HG02678 (cell line): ENCODE data around the gene SOX6.

Source experiments
- ATAC-seq: cut with Tn5 transposase; IDR thresholded peaks from one replicate; pipeline ENCODE4 v1.9.1; 2021; ENCODE audit warnings: mild to moderate bottlenecking, moderate library complexity; ENCODE audit not compliant: unreplicated experiment

Gene SOX6

DNA sequence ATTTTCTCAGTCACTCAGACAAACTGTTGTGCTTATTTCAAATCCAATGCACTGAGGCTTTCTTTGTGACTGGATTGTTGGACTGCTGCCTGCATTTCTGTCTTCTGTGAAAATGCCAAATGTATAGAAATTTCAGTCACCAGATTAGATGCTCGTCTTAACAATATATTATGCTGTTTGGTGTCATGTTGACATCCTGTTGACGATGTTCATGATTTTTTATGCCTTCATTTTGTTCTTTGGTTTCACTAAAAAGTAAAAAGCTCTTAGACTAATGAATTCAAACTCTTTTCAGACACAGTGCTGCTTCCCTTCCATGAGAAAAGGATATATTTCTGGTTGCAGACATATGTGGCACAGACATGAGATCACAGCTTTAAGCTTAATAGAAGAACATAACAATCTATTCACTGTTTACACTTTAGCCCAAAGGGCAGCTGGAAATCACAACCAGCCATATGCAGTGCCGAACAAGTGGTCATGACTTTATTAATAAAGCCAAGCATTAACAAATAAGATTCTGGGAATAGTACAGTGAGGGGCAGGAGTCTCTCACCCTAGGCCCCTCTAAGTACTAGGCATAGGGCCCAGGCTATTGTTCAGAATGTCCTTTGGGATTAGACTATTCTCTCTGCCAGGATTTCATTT is 9.4 kb upstream of the SOX6 start:
- ATAC-seq = no peak

DNA sequence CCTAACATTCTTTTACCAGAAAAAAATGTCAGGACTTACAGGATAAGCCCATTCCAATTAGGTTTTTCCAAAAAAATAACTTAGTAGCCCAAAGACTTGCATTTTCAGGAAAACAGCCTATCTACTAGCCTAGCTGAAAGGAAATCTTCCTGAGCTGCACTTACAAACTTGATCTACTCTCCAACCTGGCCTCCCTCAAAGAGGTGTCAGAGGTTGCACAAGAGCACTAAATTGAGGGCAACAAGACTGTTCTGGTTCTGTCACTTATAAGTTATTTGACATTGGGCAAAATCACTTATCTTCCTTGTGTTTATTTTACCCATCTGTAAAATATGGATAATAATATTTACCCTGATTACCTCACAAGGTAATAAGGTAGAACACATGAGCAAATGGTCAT is 7.9 kb upstream of the SOX6 start:
- ATAC-seq = no peak

DNA sequence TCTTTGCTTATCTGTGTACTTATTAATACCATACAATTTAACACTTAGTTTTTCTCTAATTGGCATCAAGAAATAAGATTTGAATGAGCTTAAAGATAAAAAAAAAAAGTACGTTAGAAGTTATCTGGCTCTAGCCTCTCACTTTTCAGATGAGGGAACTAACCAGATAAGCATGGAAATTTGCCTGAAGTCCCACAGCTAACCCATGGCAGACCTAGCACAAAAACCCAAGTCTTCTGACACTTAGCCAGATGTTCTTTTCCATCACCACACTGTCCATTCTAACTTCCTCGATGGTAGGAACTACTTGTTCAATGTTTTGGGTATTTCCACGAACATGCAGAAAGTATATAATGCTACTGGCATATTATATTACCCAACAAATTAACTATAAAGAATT is 7.4 kb upstream of the SOX6 start:
- ATAC-seq = no peak

DNA sequence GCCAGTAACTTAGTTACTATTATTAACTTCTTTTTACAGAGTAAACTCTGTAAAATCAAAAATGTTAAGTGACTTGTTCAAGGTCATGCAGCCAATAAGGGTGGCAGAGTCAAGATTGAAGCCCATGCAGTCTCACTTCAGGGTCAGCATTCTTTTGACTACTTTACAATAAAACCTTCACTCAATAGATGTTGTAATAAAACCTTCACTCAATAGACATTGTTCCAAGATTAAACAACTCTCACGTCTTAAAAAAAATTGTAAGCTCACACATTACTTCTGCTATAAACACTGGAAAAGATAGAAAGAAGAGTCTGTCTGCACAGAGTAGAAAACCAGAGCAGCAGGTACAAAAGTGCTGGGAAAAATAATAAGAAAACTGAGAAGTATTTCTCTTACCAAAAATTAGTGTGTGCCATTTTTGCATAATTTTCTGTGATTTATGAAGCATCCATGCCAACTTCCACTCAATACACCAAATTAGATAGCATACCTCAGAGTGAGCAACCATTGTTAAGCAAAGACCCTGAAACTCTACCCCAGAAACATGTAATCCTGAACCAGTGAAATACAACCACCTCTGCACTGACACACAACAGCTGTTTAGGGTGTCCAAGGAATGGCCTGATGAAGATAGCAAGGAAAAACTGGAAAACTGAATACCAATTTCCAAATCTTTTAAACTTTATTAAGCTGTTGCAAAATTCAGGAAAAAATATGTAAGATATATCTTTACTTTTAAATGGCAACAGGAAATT is 4.9 kb upstream of the SOX6 start:
- no peak for ATAC-seq

DNA sequence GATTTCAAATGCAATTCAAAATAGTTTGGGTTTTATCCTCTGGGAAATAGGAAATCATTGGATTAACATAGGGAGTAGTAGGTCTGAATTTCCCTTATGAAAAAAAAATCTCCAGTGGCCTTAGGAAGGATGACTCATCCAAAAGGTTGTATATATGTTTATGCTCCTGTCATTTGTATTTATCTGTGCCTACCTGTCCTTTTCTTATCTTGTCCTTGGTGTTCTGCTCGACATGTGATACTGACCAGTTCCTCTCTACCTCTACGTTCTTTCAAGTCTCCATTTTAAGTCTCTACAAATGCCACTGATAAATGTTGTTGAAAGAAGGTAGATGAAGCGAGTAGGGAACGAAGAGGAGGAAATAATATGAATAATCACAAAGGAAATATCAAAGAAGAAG is 3.0 kb upstream of the SOX6 start:
- no peak for ATAC-seq

DNA sequence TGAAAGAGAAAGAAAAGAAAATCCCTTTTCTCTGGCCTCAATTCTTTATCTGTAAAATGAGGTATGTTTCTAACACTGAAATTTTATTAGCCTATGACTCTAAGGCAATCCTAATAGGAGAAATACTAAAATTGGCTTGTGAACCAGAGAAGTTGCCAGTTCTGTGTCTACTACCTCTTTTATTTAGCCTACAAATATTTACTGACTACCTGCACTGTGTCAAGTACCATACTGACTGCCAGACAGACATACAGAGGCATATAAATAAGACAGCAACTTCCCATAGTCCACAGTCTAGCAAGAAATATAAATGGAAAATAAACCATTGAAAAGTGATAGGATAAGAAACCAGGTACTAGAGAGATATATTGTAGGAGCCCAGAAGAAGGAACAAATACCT is 2.4 kb upstream of the SOX6 start:
- no peak for ATAC-seq

DNA sequence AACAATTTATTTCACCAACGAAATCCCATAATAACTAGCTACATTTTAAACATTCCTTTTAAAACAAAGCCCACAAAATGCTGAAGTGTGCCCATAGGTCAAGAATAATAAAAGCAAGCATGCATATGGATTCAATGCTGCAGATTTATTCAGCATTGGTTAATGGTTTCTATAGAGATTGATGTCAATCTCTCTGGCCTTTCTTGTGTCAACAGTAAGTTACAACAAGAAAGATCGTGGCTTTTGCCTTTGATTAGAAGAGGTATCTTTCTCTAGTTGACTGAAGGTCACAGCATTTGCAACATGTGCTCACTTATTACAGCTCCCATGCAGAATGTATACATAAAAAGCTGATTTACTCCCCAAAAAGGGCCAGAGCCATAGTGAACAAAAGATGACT is 1.4 kb upstream of the SOX6 start:
- no peak for ATAC-seq

DNA sequence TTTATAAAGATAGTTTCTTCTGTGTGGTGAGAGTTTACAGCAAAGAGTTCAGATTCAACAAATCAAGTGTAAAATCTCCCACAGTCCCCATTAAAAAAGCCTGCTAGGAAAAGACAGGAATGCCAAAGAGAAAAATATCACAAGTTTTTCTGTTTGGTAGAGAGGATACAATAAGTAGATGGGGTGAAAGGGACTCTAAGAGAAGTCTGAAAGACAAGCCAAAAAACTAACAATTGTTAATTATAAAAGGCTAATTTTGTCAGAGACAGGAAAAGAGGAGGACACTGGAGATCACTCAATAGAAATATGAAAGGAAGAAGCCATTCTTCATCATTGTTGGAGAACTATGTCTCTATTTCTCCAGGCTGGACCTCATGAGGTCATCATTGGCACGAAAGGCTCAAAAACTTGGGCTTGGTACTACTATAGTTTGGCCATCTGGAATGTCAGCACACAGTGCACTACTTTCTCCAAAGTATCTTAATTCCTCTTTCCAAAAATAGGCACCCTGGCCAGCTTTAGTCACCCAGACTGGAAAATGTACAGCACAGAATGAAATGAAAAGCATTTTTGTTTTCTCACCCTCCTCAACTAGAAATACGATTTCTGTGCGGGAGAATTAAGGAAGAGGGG is 531 bp upstream of the SOX6 start:
- no peak for ATAC-seq

DNA sequence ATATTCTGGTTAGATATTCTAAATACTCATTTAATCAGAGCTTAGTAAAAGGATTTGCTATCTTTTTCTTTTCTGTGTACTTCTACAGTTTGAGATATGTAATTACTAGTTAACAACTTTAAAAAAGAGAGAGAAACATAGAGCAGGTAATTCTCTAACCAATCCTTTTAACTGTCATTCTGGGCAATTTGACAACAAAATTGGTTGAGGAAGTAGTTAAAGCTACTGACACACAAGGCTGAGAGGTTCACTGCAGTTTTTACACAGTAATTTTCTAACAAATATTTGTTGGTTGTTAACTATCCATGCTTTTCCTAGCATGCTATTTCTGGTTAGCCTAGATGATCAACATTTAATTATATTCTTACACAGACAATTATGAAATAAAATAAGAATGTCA is 3.6 kb downstream of the SOX6 start:
- ATAC-seq = no peak

DNA sequence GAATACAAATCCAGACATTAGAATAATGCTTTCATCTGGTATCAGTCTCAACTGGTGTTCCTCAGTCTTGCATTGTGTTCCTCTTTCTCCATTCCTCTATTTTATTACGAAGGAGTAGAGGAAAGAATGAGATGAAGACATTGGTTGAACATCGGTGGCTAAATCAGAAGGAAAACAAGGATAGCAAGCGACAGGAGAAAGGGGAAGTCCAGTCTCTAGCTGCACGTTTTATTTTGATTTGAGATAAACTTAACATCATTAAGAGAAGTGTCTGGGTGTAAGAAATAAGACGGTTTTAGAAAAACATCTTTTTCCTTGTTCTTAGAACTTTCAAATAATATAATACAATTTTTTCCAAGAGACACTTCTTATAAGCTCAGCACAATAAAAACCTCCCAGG is 6.2 kb downstream of the SOX6 start:
- ATAC-seq = no peak

DNA sequence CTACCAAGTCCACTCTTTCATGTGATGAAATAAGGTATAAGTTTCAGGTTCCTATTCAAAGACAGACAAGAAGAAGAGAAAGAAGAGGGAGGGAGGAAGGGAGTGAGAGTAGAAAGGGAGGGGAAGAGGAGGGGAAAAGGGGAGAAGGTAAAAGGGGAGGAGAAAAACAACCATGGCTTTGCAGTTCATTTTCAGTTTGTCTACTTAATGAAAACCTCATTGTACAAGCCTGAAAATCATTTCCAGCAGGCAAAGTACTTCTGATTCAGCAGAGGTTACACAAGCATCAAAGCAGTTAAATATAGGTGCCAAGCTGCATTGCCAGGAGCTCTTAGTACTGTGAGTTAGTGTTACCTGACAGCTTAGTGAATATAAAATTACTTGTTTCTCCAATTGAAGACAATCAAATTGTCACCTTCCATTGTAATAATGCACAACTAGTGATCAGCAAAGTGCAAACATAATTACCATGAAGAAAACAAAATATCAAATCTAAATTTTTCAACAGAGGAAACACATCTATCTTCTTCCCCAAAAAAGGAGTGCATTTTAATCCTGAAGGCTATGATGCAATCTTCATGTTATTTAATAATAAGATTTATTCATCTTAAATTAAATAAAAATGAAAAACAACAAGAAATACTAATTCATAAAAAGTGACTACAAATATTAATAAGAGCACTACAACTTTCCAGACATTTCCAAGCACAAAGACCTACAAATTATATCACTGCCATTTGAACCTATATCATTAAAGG is 8.2 kb downstream of the SOX6 start:
- ATAC-seq = no peak

DNA sequence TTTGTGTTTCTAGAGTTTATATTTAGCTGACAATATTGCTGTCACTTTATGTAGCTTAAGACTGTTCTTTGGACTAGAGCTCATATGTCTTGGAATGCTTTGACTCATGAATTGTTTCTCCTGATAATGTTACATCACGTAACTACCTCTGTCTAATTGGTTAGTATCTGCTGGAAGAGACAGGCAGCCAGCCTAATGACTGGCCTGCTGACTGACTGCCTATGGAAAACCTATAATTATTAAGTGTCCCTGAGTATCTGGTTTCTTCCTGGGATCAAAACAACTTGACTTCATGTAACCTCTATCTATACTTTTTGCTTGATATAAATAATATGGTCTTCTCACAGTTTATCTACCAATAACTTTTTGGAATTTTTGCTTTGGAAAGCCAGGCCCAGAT is 9.4 kb downstream of the SOX6 start:
- ATAC-seq = no peak

DNA sequence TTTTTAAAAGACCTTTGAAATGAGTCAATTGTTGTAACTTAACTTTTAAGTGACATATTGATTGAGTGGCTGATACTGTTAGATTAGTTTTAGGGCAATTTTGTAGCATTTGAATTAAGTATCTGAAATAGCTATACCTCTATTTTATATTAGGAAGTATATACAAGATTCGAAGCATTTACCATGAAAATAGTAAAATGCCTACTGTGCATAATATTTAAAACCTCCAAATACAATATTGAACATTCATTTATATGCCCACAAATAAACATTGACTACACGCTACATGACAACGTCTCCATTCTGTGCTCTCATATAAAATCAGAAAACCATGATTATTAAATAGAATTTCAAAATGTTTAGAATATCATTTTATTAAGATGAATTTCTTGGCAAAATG is 14.5 kb downstream of the SOX6 start:
- no peak for ATAC-seq

DNA sequence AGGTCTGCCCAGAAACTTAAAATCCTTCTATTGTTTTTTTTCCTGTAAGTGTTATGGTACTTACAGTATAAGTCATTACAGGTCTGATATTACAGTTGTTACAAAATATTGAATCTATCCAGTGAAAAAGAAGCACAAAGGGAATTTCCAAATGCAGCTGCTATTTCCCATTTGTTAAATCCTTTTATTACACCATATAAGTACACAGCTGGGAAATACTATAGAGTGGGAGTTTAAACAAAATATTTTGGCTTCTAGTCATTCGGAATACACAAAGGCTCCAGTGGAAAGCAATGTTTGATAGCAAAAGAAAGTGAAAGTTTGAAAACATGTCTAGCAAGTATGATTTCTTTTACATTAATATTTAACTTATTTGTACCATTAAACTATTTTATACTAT is 18.0 kb downstream of the SOX6 start:
- ATAC-seq = no peak

DNA sequence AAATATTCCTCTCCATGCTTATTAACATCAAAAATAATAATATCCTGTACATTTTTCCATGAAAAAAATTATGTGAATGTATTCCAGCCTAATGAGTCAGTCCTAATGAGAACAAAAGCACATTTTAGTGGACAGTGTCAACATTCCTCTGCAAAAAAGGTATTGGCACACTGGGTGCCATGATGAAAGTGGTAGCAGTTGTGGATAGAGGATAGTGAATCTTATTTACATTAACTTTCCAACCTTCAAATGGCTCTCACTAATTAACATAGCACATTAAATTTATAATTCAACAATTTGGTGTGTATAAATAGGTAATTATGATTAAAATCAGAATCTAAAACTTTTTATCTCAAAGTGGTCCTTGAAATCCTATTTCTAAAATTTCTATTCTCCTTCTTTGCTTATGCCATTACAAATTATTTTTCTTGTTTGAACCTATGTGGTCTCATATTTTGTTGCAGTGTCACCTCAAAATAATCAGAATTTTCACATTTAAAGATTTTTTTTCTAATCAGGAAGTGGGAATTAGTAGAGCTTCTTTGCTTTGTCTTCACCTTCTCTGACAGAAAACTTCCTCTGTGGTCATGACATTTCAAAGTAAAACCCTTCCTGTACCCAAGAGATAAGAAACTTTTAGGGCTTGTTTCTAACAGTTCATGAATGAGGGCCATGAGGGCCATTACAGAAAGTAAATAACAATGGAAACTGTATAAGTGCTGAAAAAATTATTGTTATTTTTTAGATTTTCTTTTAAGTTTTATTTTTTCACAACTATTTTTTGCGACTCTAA is 18.7 kb downstream of the SOX6 start:
- no peak for ATAC-seq

DNA sequence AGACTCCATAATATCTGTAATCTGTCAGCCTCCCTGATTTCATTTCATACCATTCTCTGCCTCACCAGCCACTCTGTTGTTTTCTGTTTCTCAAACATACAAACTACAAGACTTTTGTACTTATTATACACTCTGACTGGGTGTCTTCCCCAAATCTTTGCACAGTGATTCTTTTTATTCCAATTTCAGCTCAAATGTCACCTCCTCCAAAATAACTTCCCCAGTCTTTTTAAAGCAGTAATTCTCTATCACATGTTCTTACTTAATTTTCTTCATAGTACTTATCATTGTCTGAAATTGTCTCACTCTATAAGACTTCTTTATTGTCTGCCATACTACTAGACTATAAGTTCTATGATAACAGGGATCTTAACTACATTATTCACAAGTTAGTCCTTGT is 19.6 kb downstream of the SOX6 start:
- ATAC-seq = no peak

DNA sequence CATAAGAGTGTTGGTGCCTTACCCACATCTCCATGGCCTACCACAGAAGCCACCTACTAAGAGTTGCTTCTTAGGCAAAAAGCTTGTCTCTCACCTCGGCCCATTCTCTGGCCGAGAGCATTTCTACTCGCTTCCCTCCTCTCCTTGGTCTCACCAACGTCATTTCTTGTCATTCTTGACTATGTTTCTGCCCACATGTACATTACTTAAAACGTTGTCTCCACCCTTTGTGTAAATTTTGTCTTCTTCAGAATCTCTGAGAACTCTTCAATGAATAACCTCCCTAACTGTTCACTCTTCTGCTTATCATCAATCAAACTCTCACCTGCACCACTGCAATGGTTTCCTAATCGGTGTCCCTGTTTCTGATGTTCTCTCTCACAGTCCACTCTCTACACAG is 20.1 kb downstream of the SOX6 start:
- ATAC-seq = no peak

DNA sequence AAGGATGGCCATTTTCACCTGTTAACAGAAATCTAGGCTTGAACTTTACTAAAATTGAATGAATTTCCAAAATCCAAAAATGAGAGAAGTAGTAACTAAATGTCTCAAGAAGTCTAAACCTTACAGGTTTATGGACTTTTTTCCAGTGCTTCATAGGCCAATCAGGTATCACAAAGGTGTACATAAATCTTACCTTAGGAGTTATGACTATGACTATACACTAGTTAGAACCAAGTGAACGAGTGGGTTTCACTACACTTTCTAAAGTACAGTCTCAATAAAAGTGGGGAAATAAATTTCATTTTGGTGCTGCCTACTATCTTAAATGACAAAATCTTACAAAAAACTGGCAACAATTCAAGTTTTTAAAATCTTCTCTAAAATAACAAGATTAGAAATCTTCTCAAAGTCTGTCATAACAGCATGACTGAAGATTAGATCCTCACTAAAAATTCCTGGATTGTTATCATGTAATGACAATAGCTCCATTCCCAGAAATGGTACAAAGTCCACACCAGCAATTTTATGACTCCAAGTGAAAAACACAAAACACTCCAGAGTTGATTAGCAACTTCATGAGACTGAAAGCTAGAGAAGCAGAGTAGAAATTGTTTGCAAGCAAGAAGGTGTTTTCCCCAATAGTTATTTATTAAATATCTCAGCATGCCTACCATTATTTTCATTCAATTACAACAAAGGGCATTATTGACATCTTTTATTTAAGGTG is 20.9 kb downstream of the SOX6 start:
- no peak for ATAC-seq

DNA sequence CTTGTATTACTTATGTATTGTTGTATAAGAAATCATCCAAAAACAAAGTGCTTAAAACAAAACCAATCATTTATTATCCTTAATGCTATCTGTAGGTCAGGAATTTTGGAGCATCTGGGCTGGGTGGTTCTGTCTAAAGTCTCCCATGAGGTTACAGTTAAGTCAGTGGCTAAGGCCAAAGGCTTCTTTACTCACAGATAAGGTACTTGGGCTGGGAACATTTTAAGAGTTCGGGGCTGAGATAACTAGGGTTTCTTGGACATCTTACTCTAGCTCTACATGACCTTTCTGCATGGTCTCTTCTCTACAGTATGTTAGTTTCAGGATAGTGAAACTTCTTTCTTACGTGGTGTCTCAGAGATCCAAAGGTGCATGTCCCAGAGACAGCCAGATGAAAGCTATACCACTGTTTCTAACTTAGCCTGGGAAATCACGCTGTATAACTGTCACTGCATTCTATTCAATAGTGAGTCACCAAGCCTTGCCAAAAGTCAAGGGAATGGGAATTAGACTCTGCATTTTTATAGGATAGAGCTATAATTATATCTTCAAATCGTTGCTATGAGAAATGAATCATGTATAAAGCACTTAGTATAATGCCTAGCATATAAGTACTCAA is 29.6 kb downstream of the SOX6 start:
- no peak for ATAC-seq

DNA sequence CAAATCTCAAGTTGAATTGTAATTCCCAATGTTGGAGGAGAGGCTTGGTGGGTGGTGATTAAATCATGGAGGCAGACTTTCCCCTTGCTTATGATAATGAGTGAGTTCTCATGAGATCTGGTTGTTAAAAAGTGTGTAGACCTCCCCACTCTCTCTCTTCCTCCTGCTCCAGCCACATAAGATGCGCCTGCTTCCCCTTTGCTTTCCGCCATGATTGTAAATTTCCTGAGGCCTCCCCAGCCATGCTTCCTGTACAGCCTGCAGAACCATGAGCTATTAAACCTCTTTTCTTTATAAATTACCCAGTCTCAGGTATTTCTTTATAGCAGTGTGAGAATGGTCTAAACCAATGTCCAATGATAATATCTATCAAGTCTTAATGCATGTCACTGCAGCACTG is 34.2 kb downstream of the SOX6 start:
- no peak for ATAC-seq
